Left forelimb (tissue), 1 donor: Measurements from ENCODE around the gene MFF.
"Not testable (repeated sequence)": the region's sequence is repeated elsewhere in the genome, so short reads cannot be mapped to it uniquely, and the experiment has no call there.

Experiments used
- DNase-seq: peaks from one replicate; pipeline ENCODE4 v3.0.0-alpha.2; 2018; ENCODE audit warnings: low spot score

The MFF gene

GRCh38 chr2:227335713-227336112, 10.7 kb downstream of the MFF start:
- DNase-seq = no peak

GRCh38 chr2:227337442-227337841, 12.4 kb downstream of the MFF start:
- no peak for DNase-seq

DNA sequence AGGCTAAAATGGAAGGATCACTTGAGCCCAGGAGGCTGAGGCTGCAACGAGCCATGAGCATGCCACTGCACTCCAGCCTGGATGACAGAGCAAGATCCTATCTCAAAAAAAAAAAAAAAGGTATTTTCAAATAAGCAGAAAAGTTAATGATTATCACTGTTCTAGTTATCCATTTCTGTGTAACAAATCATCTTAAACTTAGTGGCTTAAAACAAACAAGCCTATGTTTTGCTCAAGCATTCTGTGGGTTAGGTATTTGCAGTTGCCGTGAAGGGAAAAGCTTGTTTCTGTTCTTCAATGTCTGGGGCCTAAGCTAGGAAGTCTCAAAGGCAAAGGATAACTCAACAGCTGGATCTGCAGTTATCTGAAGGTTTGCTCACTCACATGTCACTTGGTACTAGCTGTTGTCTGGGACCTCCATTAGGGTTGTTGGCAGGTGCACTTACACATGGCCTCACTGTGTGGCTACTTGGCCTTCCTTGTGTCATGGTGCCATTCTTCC, 14.1 kb downstream of the MFF start:
- DNase-seq = no peak

- DNase-seq = no peak
Measured at GRCh38 chr2:227340106-227340505, 15.1 kb downstream of the MFF start.

DNA sequence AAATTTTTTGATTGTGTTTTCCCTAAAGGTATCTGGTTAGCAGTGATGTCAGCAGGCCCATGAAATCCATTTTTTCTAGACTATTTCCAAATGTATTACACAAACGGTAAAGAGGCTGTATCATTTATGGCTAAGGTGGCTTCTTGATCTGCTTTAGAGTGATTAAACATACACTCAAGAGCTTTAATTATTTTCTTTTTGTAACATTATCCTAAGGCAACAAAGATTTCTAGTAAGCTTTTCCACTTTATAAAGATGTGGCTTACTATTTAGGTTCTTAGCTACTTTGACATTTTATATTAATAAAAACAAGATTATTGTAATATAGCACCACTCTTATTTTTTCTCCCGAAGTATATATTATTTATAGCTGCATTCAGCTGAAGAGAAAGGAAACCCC, 16.5 kb downstream of the MFF start:
- DNase-seq = no peak

DNA sequence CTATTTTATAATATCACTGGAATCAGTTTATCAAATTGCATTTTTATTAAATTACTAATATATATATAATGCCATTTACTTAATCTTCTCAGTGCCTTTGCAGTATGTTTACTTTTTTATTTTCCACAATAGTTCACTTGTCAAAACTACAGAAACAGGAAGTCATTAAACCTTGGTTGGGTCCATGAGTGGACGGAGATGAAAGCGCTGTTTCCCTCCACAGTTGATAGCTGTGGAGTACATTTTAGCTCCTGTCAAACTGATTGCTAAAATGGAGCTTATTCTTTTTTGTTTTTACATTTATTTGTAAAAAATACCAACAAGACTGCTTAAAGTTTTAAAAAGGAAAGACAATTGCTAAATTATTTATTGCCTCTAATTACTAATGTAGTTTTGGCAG, 19.2 kb downstream of the MFF start:
- DNase-seq = no peak

GRCh38 chr2:227347117-227347516, 22.1 kb downstream of the MFF start:
- DNase-seq = no peak

DNA sequence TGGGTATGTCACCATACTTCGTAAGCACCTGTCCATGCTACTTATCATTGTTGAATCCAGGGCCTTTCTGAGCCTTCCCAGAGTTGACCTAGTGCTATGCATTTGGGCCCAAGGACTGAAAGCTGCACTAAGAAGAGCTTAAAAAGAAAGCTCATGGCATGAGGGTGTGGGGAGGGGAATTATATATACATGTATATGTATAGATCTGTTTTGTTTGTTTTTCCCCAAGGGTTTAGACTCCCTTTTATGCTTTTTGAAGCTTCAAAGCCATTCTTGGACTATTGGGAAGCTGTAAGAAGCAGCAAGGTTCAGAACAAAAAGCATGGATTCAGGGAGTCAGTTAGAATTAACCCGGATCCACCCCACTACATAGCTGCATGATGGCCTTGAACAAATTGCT, 23.3 kb downstream of the MFF start:
- no peak for DNase-seq

DNA sequence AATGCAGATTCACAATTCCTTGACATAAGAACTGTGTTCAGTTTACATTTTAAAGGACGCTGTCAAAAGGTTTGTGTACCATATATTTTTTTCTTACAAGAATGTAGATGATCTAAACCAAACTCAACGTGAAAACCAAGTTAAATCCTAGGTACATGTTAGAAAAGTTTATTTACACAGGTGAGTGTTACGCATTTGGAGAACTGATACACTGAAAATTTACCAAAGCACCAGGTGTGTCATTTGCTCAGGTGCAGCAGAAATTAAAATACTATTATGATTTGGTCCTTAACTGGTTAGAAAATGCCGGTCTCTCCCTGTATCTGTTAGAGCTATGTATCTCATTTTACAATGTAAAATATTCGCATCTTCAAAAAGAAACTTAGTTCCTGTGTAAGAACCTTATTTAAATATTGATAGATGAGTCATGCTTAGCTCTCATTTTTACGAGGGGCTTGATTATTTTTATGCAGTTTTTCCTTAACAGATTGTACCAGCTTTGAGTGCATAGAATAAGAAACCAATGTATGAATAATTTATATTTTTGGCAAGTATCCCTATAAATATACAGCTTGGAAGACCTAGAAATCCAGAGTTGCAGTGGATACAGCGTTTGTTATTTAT, 25.1 kb downstream of the MFF start:
- no peak for DNase-seq

GRCh38 chr2:227351639-227352038, 26.6 kb downstream of the MFF start:
- DNase-seq = no peak

- no peak for DNase-seq
Measured at GRCh38 chr2:227360351-227360750, 35.3 kb downstream of the MFF start.

DNA sequence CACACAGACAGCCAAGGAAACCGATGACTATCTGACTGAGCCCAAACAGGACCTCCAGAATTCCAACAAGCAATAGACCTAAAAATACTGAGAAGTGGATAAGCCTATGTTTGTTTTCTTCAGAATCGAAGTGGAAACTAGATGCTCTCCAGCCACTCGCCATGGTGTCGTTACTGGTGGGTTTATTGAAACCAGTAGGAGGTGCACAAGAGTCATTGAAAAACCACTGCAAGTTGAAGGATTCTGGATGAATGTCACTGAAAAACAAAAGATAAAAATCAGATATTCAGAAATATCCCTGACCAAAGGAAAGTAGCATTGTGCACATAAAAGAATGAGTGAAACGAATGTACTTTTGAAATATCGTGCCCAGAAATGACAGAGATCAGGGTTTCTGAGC, 38.7 kb downstream of the MFF start:
- DNase-seq = no peak

- not testable (repeated sequence) for DNase-seq
Measured at GRCh38 chr2:227364585-227365263, 39.7 kb downstream of the MFF start.

DNA sequence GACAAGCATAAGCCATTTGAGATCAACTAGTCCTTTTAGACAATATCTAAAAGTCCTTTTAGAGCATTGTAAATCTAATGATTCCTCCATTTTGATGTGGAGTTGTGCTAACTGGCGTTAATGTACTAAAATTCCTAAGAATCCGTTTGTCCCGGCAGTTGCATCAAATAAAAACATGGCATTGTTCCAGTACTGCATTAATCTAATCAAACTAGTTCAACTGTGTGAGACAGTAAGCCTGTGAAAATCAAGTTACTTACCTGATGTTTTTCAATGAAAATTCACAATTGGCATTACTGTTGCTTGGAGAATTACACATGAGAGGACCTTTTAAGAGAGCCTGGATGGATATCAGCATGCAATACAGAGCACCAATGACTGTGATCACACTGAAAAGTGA, 40.8 kb downstream of the MFF start:
- DNase-seq = no peak

DNA sequence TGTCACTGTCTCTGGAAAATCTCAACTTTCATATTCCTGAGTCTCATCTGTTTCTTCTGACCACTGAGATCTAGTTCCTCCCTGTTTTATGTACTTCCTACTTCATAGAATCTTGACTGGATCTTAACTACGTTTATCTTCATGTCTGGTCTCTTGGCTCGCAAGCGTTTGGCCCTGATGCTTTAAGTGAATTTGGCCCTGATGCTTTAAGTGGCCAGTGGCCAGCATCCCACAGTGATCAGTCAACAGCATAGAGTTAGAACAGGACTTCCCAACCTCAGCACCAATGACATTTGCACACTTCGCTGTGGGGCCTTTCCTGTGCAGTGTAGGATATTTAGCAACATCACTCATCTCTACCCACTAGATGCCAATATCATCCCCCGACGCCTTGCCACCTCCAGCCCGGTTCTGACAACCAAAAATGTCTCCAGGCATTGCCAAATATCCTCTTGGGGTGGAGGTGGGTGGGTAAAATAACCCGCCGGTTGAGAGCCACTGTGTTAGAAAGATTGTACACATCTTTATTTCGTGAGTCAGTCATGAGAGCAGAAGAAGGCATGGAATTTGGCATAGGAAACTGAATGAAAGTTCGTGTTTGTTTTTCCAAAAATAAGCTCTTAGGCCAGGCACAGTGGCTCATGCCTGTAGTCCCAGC, 41.8 kb downstream of the MFF start:
- DNase-seq = no peak

DNA sequence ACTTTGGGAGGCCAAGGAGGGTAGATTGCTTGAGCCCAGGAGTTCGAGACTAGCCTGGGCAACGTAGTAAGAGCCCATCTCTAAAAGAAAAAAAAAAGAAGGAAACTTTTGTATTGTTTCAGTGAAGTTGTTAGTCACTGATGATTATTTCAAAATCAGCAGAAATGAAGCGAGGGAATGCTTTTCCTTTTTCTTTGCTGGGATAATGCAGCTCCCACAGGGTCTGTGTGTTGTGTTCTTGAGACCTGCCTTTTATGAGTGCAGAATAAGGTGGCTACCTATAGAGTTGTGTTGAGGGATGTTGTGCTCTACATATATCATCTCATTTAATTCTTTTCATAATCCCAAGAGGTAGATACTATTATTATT, 42.4 kb downstream of the MFF start:
- no peak for DNase-seq

DNA sequence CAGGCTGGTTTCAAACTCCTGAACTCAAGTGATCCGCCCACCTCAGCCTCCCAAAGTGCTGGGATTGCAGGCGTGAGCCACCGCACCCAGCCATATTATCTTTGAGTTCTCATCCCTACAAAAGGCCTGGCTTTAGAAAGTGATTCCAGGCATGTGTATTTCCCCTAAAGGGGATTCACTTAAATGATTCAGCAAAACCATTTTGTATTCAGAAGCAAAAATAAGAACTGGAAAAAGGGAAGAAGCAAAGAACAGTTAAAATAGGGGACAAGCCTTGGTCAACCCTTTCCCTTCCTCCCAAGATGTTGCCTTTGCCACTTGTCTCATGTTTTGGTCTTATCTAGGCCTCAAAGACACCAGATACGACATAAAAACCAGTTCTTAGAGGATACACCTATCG, 43.5 kb downstream of the MFF start:
- no peak for DNase-seq

DNA sequence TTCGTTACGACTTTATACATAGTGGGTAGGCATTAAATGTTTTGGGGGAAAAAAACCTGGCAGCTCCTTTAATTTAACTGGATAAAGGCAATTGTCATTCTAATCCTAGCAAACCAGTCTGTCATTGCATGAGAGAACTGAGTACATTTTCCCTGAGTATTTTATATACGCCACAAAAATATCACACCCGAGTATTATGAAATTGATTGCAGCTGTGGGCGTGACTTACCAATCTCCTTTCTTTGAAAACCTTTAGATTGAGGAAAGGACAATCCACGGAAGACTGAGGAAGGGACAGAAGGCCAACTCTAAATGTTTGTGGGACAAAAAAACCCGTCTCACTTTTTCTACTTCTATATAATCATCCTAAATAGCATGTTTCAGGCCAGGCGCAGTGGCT, 45.0 kb downstream of the MFF start:
- DNase-seq = no peak

DNA sequence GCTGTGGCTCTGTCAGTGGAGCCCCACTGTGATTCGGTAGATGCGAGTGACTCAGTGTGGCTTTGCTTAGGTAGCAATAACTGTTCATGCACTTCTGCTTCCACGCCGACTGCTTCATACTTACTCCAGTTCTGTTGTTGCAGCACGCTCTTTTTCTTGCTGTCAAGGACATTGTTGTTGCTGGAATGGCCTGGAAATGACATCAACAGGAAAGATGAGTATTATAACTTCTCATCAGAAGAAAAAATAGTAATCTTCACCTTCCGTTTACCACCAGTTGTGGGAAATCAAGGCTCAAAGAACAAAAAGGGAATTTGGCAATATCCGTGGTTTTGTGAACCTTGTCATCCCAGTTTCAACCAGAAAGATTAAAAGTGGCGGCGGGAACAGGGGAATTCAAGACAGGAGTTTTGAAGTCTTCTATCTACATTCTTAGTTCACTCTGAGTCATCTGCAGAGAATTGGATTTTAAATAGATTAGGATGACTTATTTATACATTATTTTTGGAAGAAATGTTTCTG, 45.8 kb downstream of the MFF start:
- no peak for DNase-seq

GRCh38 chr2:227373389-227373788, 48.3 kb downstream of the MFF start:
- DNase-seq = no peak

GRCh38 chr2:227374158-227374557, 49.1 kb downstream of the MFF start:
- DNase-seq = no peak

- DNase-seq = no peak
Measured at GRCh38 chr2:227376656-227377396, 51.8 kb downstream of the MFF start.
